Spleen (tissue), 7 donors: ENCODE measurements around the gene CYGB.

ENCODE experiments used
- CTCF ChIP-seq, 11 experiments: fragments of 200-600 bp in 7 of 11; fragments of 450-650 bp in 4 of 11; sonication (generic) in 4 of 11; IDR thresholded peaks in 8 of 11; conservative IDR thresholded peaks in 3 of 11; 1 replicate in 7 of 11; 2 replicates in 4 of 11; pipeline versions ENCODE4 v1.4.0 to v1.8.0; 2016 to 2021; ENCODE audit warnings: antibody characterized with exemption in 11 of 11, inconsistent platforms in 4 of 11, mild to moderate bottlenecking in 1 of 11
- POLR2A ChIP-seq, 3 donors: fragments of 450-650 bp; IDR thresholded peaks; one replicate each; pipeline ENCODE4 v1.5.1; 2017; ENCODE audit warnings: antibody characterized with exemption in 3 of 3, mild to moderate bottlenecking in 1 of 3
- POLR2AphosphoS5 ChIP-seq, 3 donors: sonication (generic); formaldehyde crosslinking; IDR thresholded peaks; one replicate each; pipeline ENCODE4 v1.5.1; 2017; ENCODE audit warnings: antibody characterized with exemption in 3 of 3
- donor health status: DM: no; HTN: no; CAD: no; lungs with moderate emphysema.
- donor health status: DM: no; HTN: no; CAD: no.
- donor health status: DM: no; HTN: no; CAD: no.

- TF ChIP-seq POLR2A (IDR thresholded peaks at IDR 0.05) (no peak), POLR2AphosphoS5 (IDR thresholded peaks at IDR 0.05) (peak in 1 of 3 donors; percentile 33), CTCF (IDR thresholded peaks at IDR 0.05 in 8 of 11, conservative IDR thresholded peaks at IDR 0.05 in 3 of 11) (no peak)
Observed at GRCh38 chr17:76502341-76503211, 34.9 kb downstream of the CYGB start.
